ENCODE measurements around the gene SCAMP1.

SCAMP1 gene

DNA sequence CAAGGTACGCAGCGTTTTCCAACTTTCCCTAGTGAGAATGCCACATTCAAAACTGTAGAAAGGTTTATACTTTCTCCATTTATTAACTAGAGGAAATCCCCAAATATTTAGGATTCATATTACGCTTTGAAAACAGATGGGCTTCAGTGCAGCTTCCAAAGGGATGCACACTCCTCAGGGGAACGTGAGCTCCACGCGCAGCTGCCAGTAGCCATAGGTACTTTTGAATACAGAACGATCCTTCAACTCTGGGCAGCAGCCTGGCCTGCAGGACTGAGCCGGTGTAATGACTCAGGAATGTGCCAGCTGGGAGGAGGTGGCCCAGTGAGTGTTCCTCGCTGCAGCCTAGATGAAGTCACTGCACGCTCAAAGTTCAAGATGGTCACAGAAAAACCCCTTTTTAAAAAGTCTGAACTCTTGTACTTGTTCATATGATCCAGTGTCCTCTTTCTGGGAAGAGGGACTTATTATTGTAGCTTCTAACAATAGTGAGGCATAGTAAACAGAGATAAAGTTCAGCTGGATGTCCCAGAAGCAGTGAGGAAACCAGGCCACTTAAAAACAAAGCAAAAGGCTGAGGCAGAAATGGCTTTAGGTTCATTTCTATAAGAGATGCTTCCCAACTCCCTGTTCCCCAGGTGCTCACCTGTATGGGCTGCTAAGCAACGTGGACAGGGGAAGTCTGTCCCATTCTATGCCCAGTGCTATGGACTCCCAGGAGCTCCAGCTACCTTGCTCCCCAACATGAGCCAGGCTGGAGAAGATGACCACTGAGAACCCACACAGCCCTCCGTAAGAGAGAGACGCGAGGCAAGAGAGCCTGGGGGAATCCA lies 158.2 kb downstream of the SCAMP1 start:
- Mint-ChIP-seq H3K4me3 (no peak overlapping the region), H3K36me3 (no peaks in the 10 kb centered on the region), H3K4me1 (no peaks in the 10 kb centered on the region), H3K27ac (no peak overlapping the region), H3K9me3 (no peaks in the 10 kb centered on the region)
- DNase-seq (ENCODE audit: low spot score in 2 of 2) (no peak), ATAC-seq (peak; percentile 27)

DNA sequence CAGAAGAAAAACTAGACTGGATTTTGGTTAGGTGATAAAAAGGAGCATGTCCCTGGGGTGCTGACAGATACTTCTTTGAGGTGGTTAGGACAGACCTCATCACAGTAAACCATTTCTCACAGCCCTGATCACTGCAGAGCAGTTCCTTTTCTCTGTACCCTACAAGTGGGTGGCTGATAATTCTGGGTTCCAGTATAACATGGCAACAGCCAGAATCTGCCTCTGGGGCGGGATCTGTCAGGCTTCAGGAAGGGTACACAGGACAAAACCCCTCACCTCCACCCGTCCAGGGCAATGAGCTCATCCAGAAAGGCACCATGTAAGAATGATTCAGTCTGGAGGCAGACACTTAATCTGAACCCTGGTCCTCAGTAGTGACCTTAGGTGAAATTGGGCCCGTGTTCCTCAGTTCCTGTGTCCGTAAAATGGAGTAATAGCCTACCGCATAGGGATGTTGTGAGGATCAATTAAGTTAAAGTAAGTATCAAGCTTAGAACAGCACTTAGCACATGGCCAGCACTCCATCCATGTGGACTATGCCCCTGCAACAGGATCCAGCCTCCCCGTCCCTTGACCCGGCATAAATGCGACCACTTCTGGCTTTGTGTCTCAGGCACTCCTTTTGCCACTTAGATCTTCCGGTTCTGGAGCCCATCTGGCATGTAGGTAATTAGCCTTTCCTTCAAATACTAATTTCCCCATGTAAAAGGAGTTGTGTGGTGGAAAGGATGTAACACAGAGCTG lies 159.0 kb downstream of the SCAMP1 start:
- H3K27ac Mint-ChIP-seq: no peak overlapping the region
- H3K4me3 Mint-ChIP-seq: no peak overlapping the region
- no peaks in the 10 kb centered on the region for H3K4me1 Mint-ChIP-seq
- ATAC-seq (peak; percentile 37), DNase-seq (ENCODE audit: low spot score in 2 of 2) (no peak)
- no peaks in the 10 kb centered on the region for H3K9me3 Mint-ChIP-seq
- H3K36me3 Mint-ChIP-seq: no peaks in the 10 kb centered on the region

- no peaks in the 10 kb centered on the region for H3K36me3 Mint-ChIP-seq
- peaks cover 11% of the 10 kb centered on the region for H3K4me1 Mint-ChIP-seq
- no peak overlapping the region for H3K27ac Mint-ChIP-seq
- H3K4me3 Mint-ChIP-seq: no peak overlapping the region
- H3K9me3 Mint-ChIP-seq: no peaks in the 10 kb centered on the region
- DNase-seq (ENCODE audit: low spot score in 2 of 2) (no peak), ATAC-seq (no peak)
Measured at GRCh38 chr5:78521455-78521854, 161.0 kb downstream of the SCAMP1 start.

DNA sequence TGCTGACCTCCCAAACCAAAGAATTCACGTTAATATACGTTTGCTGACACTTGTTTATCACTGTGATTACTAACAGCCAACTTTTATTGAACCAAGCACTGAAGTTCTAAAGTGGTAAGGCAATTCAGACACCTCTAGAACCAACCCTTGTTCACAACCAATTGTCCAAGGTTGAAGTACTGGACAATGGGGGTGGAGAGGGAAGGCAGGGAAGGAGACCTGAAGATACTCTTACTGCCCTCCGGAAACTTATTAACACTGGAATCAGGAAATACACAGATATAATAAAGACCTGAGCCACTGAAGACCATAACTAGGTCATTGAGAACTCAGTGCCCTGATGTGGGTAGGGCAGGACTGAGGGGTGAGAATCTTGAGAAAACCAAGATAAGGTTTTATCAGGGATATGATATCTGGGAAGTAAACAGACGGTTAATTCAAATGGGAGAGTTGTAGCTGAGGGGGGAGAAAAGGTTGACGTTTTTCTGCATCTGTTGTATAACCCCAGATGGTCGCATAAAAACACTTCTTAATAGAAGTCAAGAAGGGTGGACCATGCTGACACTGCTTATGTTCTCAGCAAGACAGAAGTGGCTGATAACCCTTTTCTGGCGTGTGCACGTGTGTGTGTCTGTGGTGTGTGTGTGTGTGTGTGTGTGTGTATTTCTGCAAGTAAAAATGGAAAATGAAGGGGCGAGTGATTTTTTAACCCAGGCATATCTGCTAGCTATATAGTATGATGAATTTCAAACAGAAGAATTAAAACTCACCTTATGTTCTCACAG lies 162.3 kb downstream of the SCAMP1 start:
- Mint-ChIP-seq H3K9me3 (no peaks in the 10 kb centered on the region), H3K4me1 (peaks cover 13% of the 10 kb centered on the region), H3K36me3 (no peaks in the 10 kb centered on the region), H3K27ac (no peak overlapping the region), H3K4me3 (no peak overlapping the region)
- ATAC-seq: no peak
- DNase-seq (ENCODE audit: low spot score in 2 of 2): no peak

DNA sequence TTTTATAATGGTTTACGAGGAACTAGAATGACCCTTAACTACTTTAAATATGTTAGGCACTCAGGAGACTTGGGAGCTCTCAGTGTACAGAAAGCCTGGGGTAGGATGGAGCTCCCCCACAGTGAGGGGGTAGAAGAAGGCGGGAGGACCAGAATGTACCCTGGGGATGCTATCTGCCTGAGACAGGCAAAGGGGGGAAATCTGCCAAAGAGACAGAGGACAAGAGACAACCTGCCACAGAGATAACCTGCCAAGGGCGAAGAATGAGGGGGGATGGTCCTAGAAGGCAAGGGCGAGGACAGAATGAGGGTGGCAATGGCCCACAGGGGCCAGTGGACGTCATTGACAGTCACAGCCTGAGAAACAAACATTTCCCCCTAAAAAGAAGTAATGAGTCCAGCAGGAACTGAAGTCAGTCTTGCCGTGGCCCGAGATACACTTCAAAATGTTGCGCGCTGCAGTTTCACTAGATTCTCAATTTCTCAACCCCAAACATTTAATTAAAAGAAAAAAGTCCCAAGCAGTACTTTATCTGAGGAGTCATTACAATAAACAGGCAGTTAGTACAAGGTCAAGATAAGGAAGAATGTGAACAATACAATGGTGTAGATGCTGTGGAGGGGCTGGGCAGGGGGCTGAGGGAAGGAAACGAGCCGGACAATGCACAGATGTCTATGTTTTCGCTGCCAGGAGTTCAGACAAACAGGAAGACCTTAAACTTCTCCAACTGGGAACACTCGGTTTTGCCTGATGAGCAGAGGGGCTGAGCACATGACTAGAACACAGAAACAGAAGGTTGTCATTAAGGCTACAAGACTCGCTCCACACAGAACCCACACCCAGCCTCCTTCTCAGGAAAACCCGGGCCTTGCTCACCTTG lies 163.1 kb downstream of the SCAMP1 start:
- DNase-seq (ENCODE audit: low spot score in 2 of 2) (no peak), ATAC-seq (no peak)
- peaks cover 13% of the 10 kb centered on the region for H3K4me1 Mint-ChIP-seq
- no peak overlapping the region for H3K27ac Mint-ChIP-seq
- no peak overlapping the region for H3K4me3 Mint-ChIP-seq
- H3K9me3 Mint-ChIP-seq: no peaks in the 10 kb centered on the region
- no peaks in the 10 kb centered on the region for H3K36me3 Mint-ChIP-seq

GRCh38 chr5:78526049-78526525 lies 165.7 kb downstream of the SCAMP1 start:
- DNase-seq (ENCODE audit: low spot score in 2 of 2) (no peak), ATAC-seq (peak; percentile 74)
- no peak overlapping the region for H3K27ac Mint-ChIP-seq
- no peak overlapping the region for H3K4me3 Mint-ChIP-seq
- H3K4me1 Mint-ChIP-seq: peaks cover 13% of the 10 kb centered on the region
- no peaks in the 10 kb centered on the region for H3K9me3 Mint-ChIP-seq
- no peaks in the 10 kb centered on the region for H3K36me3 Mint-ChIP-seq

- no peak overlapping the region for H3K27ac Mint-ChIP-seq
- H3K9me3 Mint-ChIP-seq: no peaks in the 10 kb centered on the region
Measured at GRCh38 chr5:78527054-78527859, 166.8 kb downstream of the SCAMP1 start.

DNA sequence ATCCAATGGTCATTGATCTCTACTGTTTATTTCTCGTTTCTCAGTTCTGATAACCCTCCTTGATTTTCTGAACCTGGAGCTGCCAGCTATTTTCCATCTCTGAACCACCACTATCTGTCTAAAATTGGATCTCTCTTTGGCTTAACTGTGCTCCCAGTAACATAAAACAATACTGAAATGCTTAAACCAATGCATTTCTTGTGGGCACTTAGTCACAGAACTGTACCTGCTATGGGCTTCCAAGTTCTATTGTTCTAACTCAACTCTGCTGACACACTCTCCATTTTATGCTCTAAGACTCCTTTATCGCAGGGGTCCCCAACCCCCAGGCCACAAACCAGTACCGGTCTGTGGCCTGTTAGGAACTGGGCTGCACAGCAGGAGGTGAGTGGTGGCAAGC lies 167.5 kb downstream of the SCAMP1 start:
- Mint-ChIP-seq H3K4me3 (no peak overlapping the region), H3K9me3 (no peaks in the 10 kb centered on the region), H3K36me3 (no peaks in the 10 kb centered on the region), H3K4me1 (peaks cover 13% of the 10 kb centered on the region), H3K27ac (no peak overlapping the region)
- no peak for DNase-seq (ENCODE audit: low spot score in 2 of 2)
- ATAC-seq: no peak

More at GRCh38 chr5:78527054-78527859, 166.8 kb downstream of the SCAMP1 start:
- DNase-seq (ENCODE audit: low spot score in 2 of 2) (no peak), ATAC-seq (no peak)
- Mint-ChIP-seq H3K36me3 (no peaks in the 10 kb centered on the region), H3K4me3 (no peak overlapping the region), H3K4me1 (peaks cover 13% of the 10 kb centered on the region)
